BE2C (cell line): ENCODE data around the gene CAPZA3.

Experiments used
- DNase-seq: peaks from one replicate; pipeline ENCODE4 v3.0.0-alpha.2; 2020
- H3K27me3 ChIP-seq: fragments of 250-450 bp; sonication (Bioruptor Pico); 2 replicates; pipeline ENCODE4 v1.5.1; 2020; ENCODE audit warnings: mild to moderate bottlenecking
- H3K36me3 ChIP-seq: fragments of 250-450 bp; sonication (Bioruptor Pico); 2 replicates; pipeline ENCODE4 v1.5.1; 2020; ENCODE audit warnings: mild to moderate bottlenecking
- H3K4me1 ChIP-seq: fragments of 250-450 bp; sonication (Bioruptor Pico); 2 replicates; pipeline ENCODE4 v1.5.1; 2020
- H3K4me3 ChIP-seq: 2 replicates; pipeline ENCODE4 v1.5.1; 2011; ENCODE audit warnings: low read depth, low read length
- H3K9me3 ChIP-seq: fragments of 250-450 bp; sonication (Bioruptor Pico); 2 replicates; pipeline ENCODE4 v1.5.1; 2020
- CTCF ChIP-seq: IDR thresholded peaks from 2 replicates; pipeline ENCODE4 v1.5.1; 2012; ENCODE audit warnings: mild to moderate bottlenecking, low read depth, low read length

The CAPZA3 gene

GRCh38 chr12:18750085-18750484, 12.2 kb downstream of the CAPZA3 start:
- TF ChIP-seq CTCF, result no peak
- DNase-seq, result no peak
- no peaks in the 10 kb centered on the region for H3K27me3 ChIP-seq
- no peak overlapping the region for H3K4me3 ChIP-seq
- no peaks in the 10 kb centered on the region; the same call in 1 of the 2 replicates for H3K36me3 ChIP-seq
- no peaks in the 10 kb centered on the region; the same call in 1 of the 2 replicates for H3K4me1 ChIP-seq
- H3K9me3 ChIP-seq, result no peaks in the 10 kb centered on the region

- H3K9me3 ChIP-seq, result no peaks in the 10 kb centered on the region
- DNase-seq, result no peak
- H3K27me3 ChIP-seq, result no peaks in the 10 kb centered on the region
- no peaks in the 10 kb centered on the region; the same call in 1 of the 2 replicates for H3K4me1 ChIP-seq
- H3K36me3 ChIP-seq, result no peaks in the 10 kb centered on the region; the same call in 1 of the 2 replicates
- no peak for TF ChIP-seq CTCF
- H3K4me3 ChIP-seq, result no peak overlapping the region
Observed at GRCh38 chr12:18751866-18752265, 13.9 kb downstream of the CAPZA3 start.

DNA sequence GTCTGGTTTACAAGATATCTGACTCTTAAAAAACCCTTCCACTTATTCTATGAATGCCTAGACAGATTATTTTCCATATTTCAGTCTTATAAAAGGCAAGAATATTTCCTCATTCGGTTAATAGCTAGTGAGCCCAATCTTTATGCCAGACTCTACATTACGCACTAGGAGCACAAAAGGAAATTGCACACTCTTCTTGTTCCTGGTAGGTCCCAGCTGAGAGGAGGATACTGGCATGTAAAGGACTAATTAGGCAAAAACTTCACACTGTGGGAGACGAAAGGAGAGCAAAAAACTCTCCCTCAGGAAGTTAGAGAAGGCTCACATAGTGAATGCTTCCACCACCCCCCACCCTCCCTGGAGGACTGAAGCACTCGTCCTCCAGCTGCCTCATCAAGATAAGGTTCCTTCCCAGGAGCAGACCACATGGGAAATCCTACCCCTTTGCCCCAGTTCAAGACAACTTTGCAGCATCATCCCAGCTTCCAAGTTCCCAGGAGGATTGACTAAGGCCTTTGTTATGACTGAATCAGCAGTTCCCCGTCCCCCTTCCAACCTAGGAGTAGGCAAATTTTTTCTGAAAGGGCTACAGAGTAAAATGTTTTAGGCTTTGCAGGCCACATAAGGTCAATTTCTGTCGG, 14.5 kb downstream of the CAPZA3 start:
- no peaks in the 10 kb centered on the region; the same call in 1 of the 2 replicates for H3K36me3 ChIP-seq
- H3K4me1 ChIP-seq, result no peaks in the 10 kb centered on the region; the same call in 1 of the 2 replicates
- peak; percentile 24 for DNase-seq
- H3K4me3 ChIP-seq, result no peak overlapping the region
- no peaks in the 10 kb centered on the region for H3K9me3 ChIP-seq
- TF ChIP-seq CTCF, result no peak
- H3K27me3 ChIP-seq, result no peaks in the 10 kb centered on the region

DNA sequence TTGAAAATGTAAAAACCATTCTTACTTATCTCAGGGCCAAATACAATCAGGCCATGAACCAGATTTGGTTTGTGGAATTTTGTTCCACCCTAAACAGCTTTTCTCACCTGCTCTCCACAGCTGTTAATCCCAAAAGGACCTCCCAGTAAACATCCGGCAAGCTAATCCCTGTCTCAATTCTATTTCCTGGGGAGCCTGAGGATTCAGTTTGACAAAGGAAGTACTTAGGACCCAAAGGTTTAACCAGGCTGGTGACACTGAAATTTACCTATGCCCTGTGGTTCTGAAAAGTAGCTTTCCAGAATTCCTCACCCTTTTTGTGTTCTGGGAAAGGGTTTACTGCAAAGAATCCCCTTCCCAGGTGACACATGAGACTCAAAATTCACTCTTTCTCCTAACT, 15.0 kb downstream of the CAPZA3 start:
- H3K36me3 ChIP-seq, result no peaks in the 10 kb centered on the region; the same call in 1 of the 2 replicates
- no peaks in the 10 kb centered on the region for H3K9me3 ChIP-seq
- no peaks in the 10 kb centered on the region; the same call in 1 of the 2 replicates for H3K4me1 ChIP-seq
- no peak for DNase-seq
- H3K4me3 ChIP-seq, result no peak overlapping the region
- H3K27me3 ChIP-seq, result no peaks in the 10 kb centered on the region
- TF ChIP-seq CTCF, result no peak

DNA sequence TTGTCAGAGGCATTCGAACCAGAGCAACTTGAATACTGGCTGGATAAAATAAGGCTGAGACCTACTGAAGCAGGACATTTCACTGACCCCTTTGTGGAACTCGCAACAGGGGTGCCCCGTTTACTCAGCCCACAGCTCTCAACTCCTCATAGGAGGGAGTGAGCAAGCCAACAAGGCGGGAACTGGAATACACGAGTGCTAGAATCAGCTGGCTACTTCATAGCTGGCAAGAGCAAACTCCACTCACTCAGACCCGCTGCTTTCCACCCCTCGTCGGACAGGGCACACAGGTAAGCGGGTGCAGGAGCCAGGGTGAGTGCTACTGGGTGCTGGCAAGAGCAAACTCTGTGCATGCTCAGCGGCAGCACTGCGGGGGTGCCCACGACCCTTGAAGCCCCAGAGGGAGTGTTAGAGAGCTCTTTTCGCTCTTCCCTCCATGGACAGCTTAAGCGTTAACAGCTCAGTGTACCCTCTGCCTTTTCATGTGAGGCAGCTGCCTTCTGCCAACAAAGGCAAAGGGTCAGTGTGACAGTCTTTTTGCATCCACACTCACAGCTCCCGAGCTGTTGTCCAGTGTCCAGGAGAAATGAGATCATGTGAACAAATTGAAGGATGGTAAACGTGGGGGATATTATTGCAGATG, 15.7 kb downstream of the CAPZA3 start:
- Histone ChIP-seq H3K27me3 (no peaks in the 10 kb centered on the region), H3K36me3 (no peaks in the 10 kb centered on the region; the same call in 1 of the 2 replicates), H3K4me1 (no peaks in the 10 kb centered on the region; the same call in 1 of the 2 replicates), H3K9me3 (no peaks in the 10 kb centered on the region), H3K4me3 (no peak overlapping the region)
- TF ChIP-seq CTCF, result no peak
- DNase-seq, result no peak
